Measurements from ENCODE around the gene UBE3C. TPM values are rescaled to one million over a fixed set of nuclear protein-coding genes. Genes with fewer than 3 reads are reported as not detected.
A peak's percentile ranks its signal among the peaks of the same experiment; 100 is the strongest.
"Not testable (repeated sequence)": the region's sequence is repeated elsewhere in the genome, so short reads cannot be mapped to it uniquely, and the experiment has no call there.

UBE3C gene
- total and polyA plus RNA-seq, 2 experiments from 2014 or later, result 30.8 to 92.7 TPM

GRCh38 chr7:157153260-157153659, 14.5 kb downstream of the UBE3C start:
- H3K9ac ChIP-seq, result no peak overlapping the region
- no peak overlapping the region for H3K4me3 ChIP-seq
- peaks cover 7% of the 10 kb centered on the region; the same call in 1 of the 2 replicates for H3K4me1 ChIP-seq (ENCODE audit: insufficient read depth)
- H3F3A ChIP-seq (ENCODE audit: insufficient read depth), result 0 out of 2 replicates have a peak, but pooled peaks cover 4% of the 10 kb centered on the region
- TF ChIP-seq EZH2 (IDR thresholded peaks at IDR 0.05; ENCODE audit: insufficient read depth, poor library complexity, severe bottlenecking) (no peak), EZH2phosphoT487 (IDR thresholded peaks at IDR 0.05; ENCODE audit: insufficient read depth, low read depth) (no peak)
- H3K79me2 ChIP-seq (ENCODE audit: insufficient read depth), result peaks cover 100% of the 10 kb centered on the region
- in situ Hi-C loops (cut with MboI), result no loop called here
- no peak overlapping the region for H3K4me2 ChIP-seq (ENCODE audit: unreplicated experiment)
- H3K36me3 ChIP-seq (ENCODE audit: low read depth), result no peaks in the 10 kb centered on the region
- H3K9me2 ChIP-seq (ENCODE audit: insufficient read depth), result no peaks in the 10 kb centered on the region
- no peak overlapping the region for H2AFZ ChIP-seq
- H3K27me3 ChIP-seq (replicated peaks; ENCODE audit: insufficient read depth), result no peaks in the 10 kb centered on the region
- DNase-seq, result peak; percentile 38
- no peaks in the 10 kb centered on the region for H3K9me3 ChIP-seq (ENCODE audit: low read depth)
- no peak overlapping the region for H3K27ac ChIP-seq
- WGBS, 2 experiments (ENCODE audit: low coverage in 1 of 2, low lambda C conversion rate in 2 of 2, missing lambda C conversion rate in 2 of 2), result 82 to 83% methylated on average over 8 of the region's 8 CpGs
- H4K20me1 ChIP-seq (ENCODE audit: insufficient read depth), result peaks cover 58% of the 10 kb centered on the region

GRCh38 chr7:157155959-157156358, 17.2 kb downstream of the UBE3C start:
- Histone ChIP-seq H4K20me1 (ENCODE audit: insufficient read depth) (peaks cover 42% of the 10 kb centered on the region; the same call in 1 of the 2 replicates), H3K9ac (no peak overlapping the region), H3K9me2 (ENCODE audit: insufficient read depth) (no peaks in the 10 kb centered on the region), H3K4me1 (ENCODE audit: insufficient read depth) (0 out of 2 replicates have a peak, but pooled peaks cover 9% of the 10 kb centered on the region), H3K27ac (no peak overlapping the region), H3K27me3 (replicated peaks; ENCODE audit: insufficient read depth) (no peaks in the 10 kb centered on the region), H3K9me3 (ENCODE audit: low read depth) (no peaks in the 10 kb centered on the region), H3K36me3 (ENCODE audit: low read depth) (no peaks in the 10 kb centered on the region), H3K79me2 (ENCODE audit: insufficient read depth) (peaks cover 100% of the 10 kb centered on the region), H3K4me3 (no peak overlapping the region), H2AFZ (no peak overlapping the region), H3K4me2 (ENCODE audit: unreplicated experiment) (no peak overlapping the region), H3F3A (ENCODE audit: insufficient read depth) (0 out of 2 replicates have a peak, but pooled peaks cover 4% of the 10 kb centered on the region)
- in situ Hi-C loops (cut with MboI), result no loop called here
- no peak for TF ChIP-seq EZH2 (IDR thresholded peaks at IDR 0.05; ENCODE audit: insufficient read depth, poor library complexity, severe bottlenecking)
- no peak for TF ChIP-seq EZH2phosphoT487 (IDR thresholded peaks at IDR 0.05; ENCODE audit: insufficient read depth, low read depth)
- no peak for DNase-seq

- no peak for TF ChIP-seq EZH2phosphoT487 (IDR thresholded peaks at IDR 0.05; ENCODE audit: insufficient read depth, low read depth)
- TF ChIP-seq EZH2 (IDR thresholded peaks at IDR 0.05; ENCODE audit: insufficient read depth, poor library complexity, severe bottlenecking), result no peak
- no peak overlapping the region for H3K27ac ChIP-seq
- 0 out of 2 replicates have a peak, but pooled peaks cover under 1% of the 10 kb centered on the region for H3F3A ChIP-seq (ENCODE audit: insufficient read depth)
- peaks cover 24% of the 10 kb centered on the region; the same call in 1 of the 2 replicates for H4K20me1 ChIP-seq (ENCODE audit: insufficient read depth)
- H3K4me3 ChIP-seq, result no peak overlapping the region
- H3K9me3 ChIP-seq (ENCODE audit: low read depth), result no peaks in the 10 kb centered on the region
- peak; percentile 20 for DNase-seq
- peaks cover 100% of the 10 kb centered on the region for H3K79me2 ChIP-seq (ENCODE audit: insufficient read depth)
- peak overlapping the region; percentile 4 for H3K4me2 ChIP-seq (ENCODE audit: unreplicated experiment)
- no peaks in the 10 kb centered on the region for H3K27me3 ChIP-seq (replicated peaks; ENCODE audit: insufficient read depth)
- H3K9ac ChIP-seq, result no peak overlapping the region
- H3K9me2 ChIP-seq (ENCODE audit: insufficient read depth), result no peaks in the 10 kb centered on the region
- H3K4me1 ChIP-seq (ENCODE audit: insufficient read depth), result 0 out of 2 replicates have a peak, but pooled peaks cover 9% of the 10 kb centered on the region
- H2AFZ ChIP-seq, result no peak overlapping the region
- WGBS, 2 experiments (ENCODE audit: low coverage in 1 of 2, low lambda C conversion rate in 2 of 2, missing lambda C conversion rate in 2 of 2), result 35 to 36% methylated on average over 4 of the region's 4 CpGs
- H3K36me3 ChIP-seq (ENCODE audit: low read depth), result no peaks in the 10 kb centered on the region
- in situ Hi-C loops (cut with MboI), result no loop called here
These were observed 19.7 kb downstream of the UBE3C start for GRCh38 chr7:157158400-157158799.

GRCh38 chr7:157159537-157159936, 20.8 kb downstream of the UBE3C start:
- H3F3A ChIP-seq (ENCODE audit: insufficient read depth); H3K4me1 ChIP-seq (ENCODE audit: insufficient read depth); H3K9ac ChIP-seq; H3K36me3 ChIP-seq (ENCODE audit: low read depth); H3K27ac ChIP-seq; H3K9me2 ChIP-seq (ENCODE audit: insufficient read depth); H3K9me3 ChIP-seq (ENCODE audit: low read depth); H3K27me3 ChIP-seq (replicated peaks; ENCODE audit: insufficient read depth); H3K4me2 ChIP-seq (ENCODE audit: unreplicated experiment); in situ Hi-C loops (cut with MboI); H3K4me3 ChIP-seq; H2AFZ ChIP-seq; DNase-seq: not testable (repeated sequence)
- 91 to 96% methylated on average over 9 of the region's 9 CpGs for WGBS, 2 experiments (ENCODE audit: low coverage in 1 of 2, low lambda C conversion rate in 2 of 2, missing lambda C conversion rate in 2 of 2)
- H3K79me2 ChIP-seq (ENCODE audit: insufficient read depth), result peaks cover 100% of the 10 kb centered on the region
- H4K20me1 ChIP-seq (ENCODE audit: insufficient read depth), result peaks cover 25% of the 10 kb centered on the region; the same call in 1 of the 2 replicates

- in situ Hi-C loops (cut with MboI), result no loop called here
- peaks cover 18% of the 10 kb centered on the region; the same call in 1 of the 2 replicates for H4K20me1 ChIP-seq (ENCODE audit: insufficient read depth)
- H3K27me3 ChIP-seq (replicated peaks; ENCODE audit: insufficient read depth), result no peaks in the 10 kb centered on the region
- peaks cover 100% of the 10 kb centered on the region for H3K79me2 ChIP-seq (ENCODE audit: insufficient read depth)
- 0 out of 2 replicates have a peak, but pooled peaks cover 9% of the 10 kb centered on the region for H3K4me1 ChIP-seq (ENCODE audit: insufficient read depth)
- no peaks in the 10 kb centered on the region for H3K36me3 ChIP-seq (ENCODE audit: low read depth)
- no peak overlapping the region for H3K27ac ChIP-seq
- H3K9me2 ChIP-seq (ENCODE audit: insufficient read depth), result no peaks in the 10 kb centered on the region
- H3K9me3 ChIP-seq (ENCODE audit: low read depth), result no peaks in the 10 kb centered on the region
- no peaks in the 10 kb centered on the region for H3F3A ChIP-seq (ENCODE audit: insufficient read depth)
- H2AFZ ChIP-seq, result no peak overlapping the region
- H3K4me2 ChIP-seq (ENCODE audit: unreplicated experiment), result no peak overlapping the region
- 100% methylated on average over 1 of the region's 1 CpG for WGBS, 2 experiments (ENCODE audit: low coverage in 1 of 2, low lambda C conversion rate in 2 of 2, missing lambda C conversion rate in 2 of 2)
- TF ChIP-seq EZH2 (IDR thresholded peaks at IDR 0.05; ENCODE audit: insufficient read depth, poor library complexity, severe bottlenecking), result no peak
- TF ChIP-seq EZH2phosphoT487 (IDR thresholded peaks at IDR 0.05; ENCODE audit: insufficient read depth, low read depth), result no peak
- H3K9ac ChIP-seq, result no peak overlapping the region
- H3K4me3 ChIP-seq, result no peak overlapping the region
- DNase-seq, result no peak
These were observed 21.7 kb downstream of the UBE3C start for GRCh38 chr7:157160433-157160832.
